Epithelial cell of proximal tubule (primary cell): ENCODE results near the gene GH1. TPM values are rescaled to one million over a fixed set of nuclear protein-coding genes. Genes with fewer than 3 reads are reported as not detected.
"Not testable (repeated sequence)": the region's sequence is repeated elsewhere in the genome, so short reads cannot be mapped to it uniquely, and the experiment has no call there.

ENCODE experiments used
- DNase-seq: peaks from one replicate; pipeline ENCODE4 v3.0.0-alpha.2; 2011; ENCODE audit warnings: low read depth
- H3K4me3 ChIP-seq: 2 replicates; pipeline ENCODE4 v1.5.1; 2011; ENCODE audit warnings: low read depth, mild to moderate bottlenecking, low read length
- CTCF ChIP-seq: conservative IDR thresholded peaks from 2 replicates; pipeline ENCODE4 v1.5.1; 2012; ENCODE audit warnings: low read depth, mild to moderate bottlenecking, low read length
- total RNA-seq: library from RNA; depleted of rRNA; stranded (reverse); fragments of >200 nt; gene quantifications from 2 replicates; pipeline ENCODE4 v1.2.3, GENCODE V29; 2015

GH1 gene
- total RNA-seq, 1 donor from 2014 or later, result not detected

- H3K4me3 ChIP-seq, result no peak overlapping the region
- no peak for TF ChIP-seq CTCF
- no peak for DNase-seq
These were observed 2.0 kb downstream of the GH1 start for GRCh38 chr17:63916566-63917185.

- not testable (repeated sequence) for DNase-seq, H3K4me3 ChIP-seq
These were observed 2.9 kb downstream of the GH1 start for GRCh38 chr17:63915753-63916152.

GRCh38 chr17:63914471-63914870 is 4.2 kb downstream of the GH1 start:
- TF ChIP-seq CTCF, result no peak
- H3K4me3 ChIP-seq, result no peak overlapping the region
- no peak for DNase-seq

GRCh38 chr17:63911657-63912100 is 7.0 kb downstream of the GH1 start:
- TF ChIP-seq CTCF, result peak; percentile 64
- no peak for DNase-seq
- no peak overlapping the region for H3K4me3 ChIP-seq

GRCh38 chr17:63911041-63911635 is 7.5 kb downstream of the GH1 start, which contains the start of gene CSHL1:
CSHL1 (minus strand) TSS chr17:63911258; CDS start chr17:63911196, 62 bp downstream.
- DNase-seq, result no peak
- H3K4me3 ChIP-seq, result no peak within 1 kb of the TSS
- no peak for TF ChIP-seq CTCF

GRCh38 chr17:63910096-63910495 is 8.5 kb downstream of the GH1 start:
- no peak for DNase-seq
- no peak for TF ChIP-seq CTCF
- no peak overlapping the region for H3K4me3 ChIP-seq

- H3K4me3 ChIP-seq, DNase-seq: not testable (repeated sequence)
These were observed 9.1 kb downstream of the GH1 start for GRCh38 chr17:63909586-63909985.

GRCh38 chr17:63907161-63907778 is 11.4 kb downstream of the GH1 start:
- not testable (repeated sequence) for H3K4me3 ChIP-seq, DNase-seq
- peak; percentile 33 for TF ChIP-seq CTCF

GRCh38 chr17:63904796-63905195 is 13.8 kb downstream of the GH1 start:
- H3K4me3 ChIP-seq, DNase-seq: not testable (repeated sequence)
